Upper lobe of left lung (tissue), 6 donors: ENCODE results near the gene LRRK1. TPM values are rescaled to one million over a fixed set of nuclear protein-coding genes. Genes with fewer than 3 reads are reported as not detected.

Experiments used
- ATAC-seq, 2 donors: fragments of 200-7000 bp; cut with Tn5 transposase; one replicate each; pipeline ENCODE4 v1.9.1; 2022; ENCODE audit warnings: mild to moderate bottlenecking in 2 of 2, moderate library complexity in 2 of 2; ENCODE audit not compliant: low FRiP score in 2 of 2
- DNase-seq, 2 donors: peaks; one replicate each; pipeline ENCODE4 v3.0.0-alpha.2; 2019 to 2020
- H3K27ac ChIP-seq, 4 donors: fragments of 200-600 bp; sonication (generic); one replicate each; pipeline ENCODE4 v1.5.1; 2016 to 2019
- H3K27me3 ChIP-seq, 4 donors: fragments of 200-600 bp; sonication (generic); one replicate each; pipeline ENCODE4 v1.5.1; 2017 to 2019
- H3K36me3 ChIP-seq, 4 donors: fragments of 200-600 bp; sonication (generic); one replicate each; pipeline ENCODE4 v1.5.1; 2016 to 2019
- H3K4me1 ChIP-seq, 4 donors: fragments of 200-600 bp; sonication (generic); one replicate each; pipeline ENCODE4 v1.5.1; 2018 to 2019
- H3K4me3 ChIP-seq, 4 donors: fragments of 200-600 bp; sonication (generic); one replicate each; pipeline ENCODE4 v1.5.1; 2017 to 2019; ENCODE audit warnings: mild to moderate bottlenecking in 2 of 4, moderate library complexity in 1 of 4
- H3K9me3 ChIP-seq, 4 donors: fragments of 200-600 bp; sonication (generic); one replicate each; pipeline ENCODE4 v1.5.1; 2018 to 2019
- EP300 ChIP-seq, 4 donors: sonication (generic); formaldehyde crosslinking; IDR thresholded peaks; one replicate each; pipeline ENCODE4 v1.5.1; 2017; ENCODE audit warnings: antibody characterized with exemption in 4 of 4, control low read depth in 2 of 4
- POLR2A ChIP-seq, 4 donors: fragments of 450-650 bp; IDR thresholded peaks; one replicate each; pipeline ENCODE4 v1.5.1; 2016 to 2017; ENCODE audit warnings: antibody characterized with exemption in 4 of 4, mild to moderate bottlenecking in 2 of 4
- POLR2AphosphoS5 ChIP-seq, 2 donors: sonication (generic); formaldehyde crosslinking; IDR thresholded peaks; one replicate each; pipeline ENCODE4 v1.5.1; 2017; ENCODE audit warnings: antibody characterized with exemption in 2 of 2
- WGBS, 2 donors: methylation state at CpG; one replicate each; pipeline ENCODE4 v1.1.5; 2017 to 2018; 5-methylcytosine and 5-hydroxymethylcytosine counted together
- total RNA-seq, 6 donors: library from RNA; depleted of rRNA in 4 of 6; stranded (reverse); fragments of >200 nt in 4 of 6; gene quantifications; one replicate each; pipeline versions ENCODE4 v1.1.0 to v1.2.1, GENCODE V29; 2016 to 2021
- TF ChIP-seq, protein P1 (sequence below), 6 experiments: fragments of 450-650 bp in 4 of 6; fragments of 200-600 bp in 2 of 6; sonication (generic) in 2 of 6; IDR thresholded peaks; one replicate each; pipeline ENCODE4 v1.5.1; 2016 to 2019; ENCODE audit warnings: antibody characterized with exemption in 6 of 6
- donor health status: DM: no; HTN: no; CAD: no; lungs with moderate emphysema.
- donor health status: DM: no; HTN: yes; CAD: no; lungs with severe emphysema.

LRRK1 gene
- total RNA-seq, 6 donors from 2014 or later, result 15.0 to 47.1 (median 31.2) TPM

DNA sequence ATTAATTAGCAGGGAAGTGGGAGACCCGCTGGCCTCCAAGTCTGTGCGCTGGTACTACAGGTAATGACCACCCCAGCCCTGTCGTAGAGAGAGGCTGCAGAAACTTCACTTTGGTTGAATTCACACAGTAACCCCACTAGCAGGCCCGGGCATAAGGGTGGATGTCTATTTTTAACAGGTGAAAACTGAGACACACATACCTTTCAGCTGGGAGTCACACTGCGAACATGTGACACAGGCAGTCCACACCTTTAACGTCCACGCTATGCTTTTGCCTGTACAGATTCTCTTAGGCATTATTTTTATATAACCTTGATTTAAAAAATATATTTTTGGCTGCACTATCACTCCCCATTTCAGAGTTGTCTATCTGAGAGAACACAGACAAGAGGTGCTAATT is 3.9 kb downstream of the LRRK1 start:
- Histone ChIP-seq H3K27ac (peak overlapping the region in 2 of 4 donors; percentile 46 to 55), H3K4me1 (peaks cover 10 to 28% (median 15%) of the 10 kb centered on the region in 4 donors), H3K9me3 (no peaks in the 10 kb centered on the region), H3K36me3 (peaks cover 0 to 7% (median 0%) of the 10 kb centered on the region in 4 donors), H3K4me3 (no peak overlapping the region), H3K27me3 (no peaks in the 10 kb centered on the region)
- ATAC-seq (no peak), DNase-seq (no peak)
- WGBS, 2 donors, result 92 to 95% methylated on average over 7 of the region's 7 CpGs
- TF ChIP-seq POLR2A (IDR thresholded peaks at IDR 0.05), result no peak
- no peak for TF ChIP-seq EP300 (IDR thresholded peaks at IDR 0.05)
- TF ChIP-seq POLR2AphosphoS5 (IDR thresholded peaks at IDR 0.05), result no peak
- TF ChIP-seq, protein P1, sequence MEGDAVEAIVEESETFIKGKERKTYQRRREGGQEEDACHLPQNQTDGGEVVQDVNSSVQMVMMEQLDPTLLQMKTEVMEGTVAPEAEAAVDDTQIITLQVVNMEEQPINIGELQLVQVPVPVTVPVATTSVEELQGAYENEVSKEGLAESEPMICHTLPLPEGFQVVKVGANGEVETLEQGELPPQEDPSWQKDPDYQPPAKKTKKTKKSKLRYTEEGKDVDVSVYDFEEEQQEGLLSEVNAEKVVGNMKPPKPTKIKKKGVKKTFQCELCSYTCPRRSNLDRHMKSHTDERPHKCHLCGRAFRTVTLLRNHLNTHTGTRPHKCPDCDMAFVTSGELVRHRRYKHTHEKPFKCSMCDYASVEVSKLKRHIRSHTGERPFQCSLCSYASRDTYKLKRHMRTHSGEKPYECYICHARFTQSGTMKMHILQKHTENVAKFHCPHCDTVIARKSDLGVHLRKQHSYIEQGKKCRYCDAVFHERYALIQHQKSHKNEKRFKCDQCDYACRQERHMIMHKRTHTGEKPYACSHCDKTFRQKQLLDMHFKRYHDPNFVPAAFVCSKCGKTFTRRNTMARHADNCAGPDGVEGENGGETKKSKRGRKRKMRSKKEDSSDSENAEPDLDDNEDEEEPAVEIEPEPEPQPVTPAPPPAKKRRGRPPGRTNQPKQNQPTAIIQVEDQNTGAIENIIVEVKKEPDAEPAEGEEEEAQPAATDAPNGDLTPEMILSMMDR (IDR thresholded peaks at IDR 0.05), result no peak

DNA sequence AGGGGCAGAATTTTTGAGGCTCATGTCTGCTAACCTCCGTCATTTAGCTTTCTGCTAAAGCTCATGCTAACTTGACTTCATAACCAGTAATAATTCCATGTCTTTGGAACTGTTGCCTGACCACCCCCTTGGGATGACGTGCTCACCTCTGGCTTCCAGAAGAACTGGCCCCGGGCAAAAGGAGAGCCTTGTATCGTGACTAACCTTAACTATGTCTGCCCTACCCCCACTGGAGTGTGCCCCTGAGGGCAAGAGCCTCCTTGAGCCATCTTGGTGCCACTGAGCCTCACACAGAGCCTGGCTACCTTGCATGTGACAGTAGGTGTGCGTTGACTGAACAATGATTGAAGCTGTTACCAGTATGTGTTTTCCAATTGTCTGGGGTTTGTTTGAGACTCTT is 4.7 kb downstream of the LRRK1 start:
- H3K4me1 ChIP-seq, result peaks cover 3 to 23% (median 11%) of the 10 kb centered on the region in 4 donors
- DNase-seq, result no peak
- no peak overlapping the region for H3K4me3 ChIP-seq
- H3K36me3 ChIP-seq, result peaks cover 0 to 10% (median 0%) of the 10 kb centered on the region in 4 donors
- no peak overlapping the region for H3K27ac ChIP-seq
- no peak for ATAC-seq
- 72 to 88% methylated on average over 5 of the region's 5 CpGs for WGBS, 2 donors
- no peak for TF ChIP-seq EP300 (IDR thresholded peaks at IDR 0.05)
- no peak for TF ChIP-seq POLR2A (IDR thresholded peaks at IDR 0.05)
- TF ChIP-seq, protein P1 (IDR thresholded peaks at IDR 0.05), result no peak
- no peak for TF ChIP-seq POLR2AphosphoS5 (IDR thresholded peaks at IDR 0.05)
- H3K27me3 ChIP-seq, result no peaks in the 10 kb centered on the region
- H3K9me3 ChIP-seq, result no peaks in the 10 kb centered on the region

- Histone ChIP-seq H3K9me3 (no peaks in the 10 kb centered on the region), H3K27ac (no peak overlapping the region), H3K4me1 (peaks cover 3 to 23% (median 9%) of the 10 kb centered on the region in 4 donors), H3K27me3 (no peaks in the 10 kb centered on the region), H3K36me3 (peaks cover 0 to 10% (median 0%) of the 10 kb centered on the region in 4 donors), H3K4me3 (no peak overlapping the region)
- DNase-seq, result peak in 1 of 2 donors; percentile 41
- no peak for ATAC-seq
- TF ChIP-seq POLR2A (IDR thresholded peaks at IDR 0.05) (no peak), POLR2AphosphoS5 (IDR thresholded peaks at IDR 0.05) (no peak), EP300 (IDR thresholded peaks at IDR 0.05) (no peak)
- TF ChIP-seq, protein P1 (IDR thresholded peaks at IDR 0.05), result no peak
- 86% methylated on average over 9 to 11 of the region's 11 CpGs for WGBS, 2 donors
Observed at GRCh38 chr15:100924436-100924835, 5.3 kb downstream of the LRRK1 start.

DNA sequence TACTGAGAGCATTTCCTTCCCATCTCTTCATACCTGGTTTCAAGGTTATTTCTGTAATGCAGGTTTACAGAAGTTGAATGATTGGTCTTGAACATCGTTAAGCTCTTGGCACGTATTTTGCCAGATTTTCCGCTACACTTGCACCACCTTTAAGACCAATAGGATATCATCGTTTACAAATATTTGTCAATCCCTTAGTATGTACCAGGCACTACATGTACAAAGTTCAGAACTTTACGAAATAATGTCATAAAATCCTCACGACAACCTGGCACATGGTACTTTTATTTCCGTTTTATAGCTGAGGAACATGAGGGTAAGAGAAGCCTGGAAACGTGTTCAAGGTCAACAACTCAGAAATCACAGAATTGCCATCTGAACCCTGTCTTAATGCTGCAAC is 6.3 kb downstream of the LRRK1 start:
- WGBS, 2 donors, result 93% methylated on average over 8 of the region's 8 CpGs
- no peaks in the 10 kb centered on the region for H3K9me3 ChIP-seq
- H3K4me3 ChIP-seq, result no peak overlapping the region
- peaks cover 0 to 13% (median 2%) of the 10 kb centered on the region in 4 donors for H3K4me1 ChIP-seq
- no peak overlapping the region for H3K27ac ChIP-seq
- H3K36me3 ChIP-seq, result peaks cover 0 to 10% (median 0%) of the 10 kb centered on the region in 4 donors
- ATAC-seq (no peak), DNase-seq (no peak)
- TF ChIP-seq, protein P1 (IDR thresholded peaks at IDR 0.05), result no peak
- TF ChIP-seq POLR2AphosphoS5 (IDR thresholded peaks at IDR 0.05) (no peak), EP300 (IDR thresholded peaks at IDR 0.05) (no peak), POLR2A (IDR thresholded peaks at IDR 0.05) (no peak)
- H3K27me3 ChIP-seq, result no peaks in the 10 kb centered on the region

DNA sequence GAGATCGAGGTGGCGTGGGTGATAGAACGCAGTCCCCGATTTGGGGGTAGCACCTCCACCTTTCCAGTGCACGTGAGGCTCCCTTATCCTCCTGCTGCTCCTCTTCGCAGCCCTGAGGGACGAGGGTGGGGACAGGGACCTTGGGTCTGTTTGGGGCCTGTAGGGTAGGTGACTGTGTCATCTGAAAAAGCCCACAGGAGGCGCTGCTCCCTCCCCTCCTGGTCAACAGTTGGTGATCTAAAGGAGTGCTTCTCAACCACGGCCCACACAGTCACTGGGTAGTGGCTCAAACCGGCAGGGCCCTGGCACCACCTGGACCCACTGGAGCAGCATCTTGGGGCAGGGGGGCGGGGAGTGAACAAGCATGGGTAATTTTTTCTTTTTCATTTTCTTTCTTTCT is 7.1 kb downstream of the LRRK1 start:
- no peaks in the 10 kb centered on the region for H3K27me3 ChIP-seq
- ATAC-seq (no peak), DNase-seq (no peak)
- H3K4me1 ChIP-seq, result peaks cover 0 to 7% (median 1%) of the 10 kb centered on the region in 4 donors
- no peak overlapping the region for H3K27ac ChIP-seq
- 88 to 96% methylated on average over 11 of the region's 11 CpGs for WGBS, 2 donors
- H3K4me3 ChIP-seq, result no peak overlapping the region
- TF ChIP-seq POLR2A (IDR thresholded peaks at IDR 0.05), result no peak
- no peak for TF ChIP-seq EP300 (IDR thresholded peaks at IDR 0.05)
- TF ChIP-seq, protein P1 (IDR thresholded peaks at IDR 0.05), result no peak
- no peak for TF ChIP-seq POLR2AphosphoS5 (IDR thresholded peaks at IDR 0.05)
- peaks cover 0 to 10% (median 0%) of the 10 kb centered on the region in 4 donors for H3K36me3 ChIP-seq
- H3K9me3 ChIP-seq, result no peaks in the 10 kb centered on the region
